Stimulated activated CD8-positive, alpha-beta memory T cell treated with anti-CD3 and anti-CD28 coated beads, Interleukin-4, amount 100 ng/mL, for 4 hours (primary cell): ENCODE measurements around the gene KCNH1.
"Not testable (repeated sequence)": the region's sequence is repeated elsewhere in the genome, so short reads cannot be mapped to it uniquely, and the experiment has no call there.

Experiments used
- DNase-seq, 2 donors: peaks; one replicate each; pipeline ENCODE4 v3.0.0-alpha.2; 2020; ENCODE audit warnings: low read depth in 2 of 2, low spot score in 1 of 2

Gene KCNH1

GRCh38 chr1:211099393-211099792, 34.6 kb downstream of the KCNH1 start:
- no peak for DNase-seq

- no peak for DNase-seq
Measured at GRCh38 chr1:211095381-211095780, 38.6 kb downstream of the KCNH1 start.

GRCh38 chr1:211092955-211093354, 41.0 kb downstream of the KCNH1 start:
- no peak for DNase-seq

DNA sequence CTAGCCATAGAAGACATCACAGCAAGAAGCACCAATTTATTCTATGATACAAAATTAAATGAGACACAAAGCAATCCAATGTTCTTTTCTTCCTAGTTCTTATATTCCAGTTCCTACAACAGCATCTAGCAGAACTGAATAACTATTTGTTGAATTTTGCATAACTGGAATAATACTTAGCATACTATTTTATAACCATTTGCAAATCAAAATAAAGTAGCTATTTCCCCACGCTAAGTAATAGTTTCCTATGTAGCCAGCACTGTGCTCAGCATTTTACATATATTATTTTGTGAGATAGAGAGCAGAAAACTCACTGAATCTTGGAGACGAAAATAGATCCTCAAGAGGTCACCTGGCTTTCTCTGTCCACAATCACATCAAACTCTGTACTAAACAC, 42.1 kb downstream of the KCNH1 start:
- DNase-seq, result no peak

DNA sequence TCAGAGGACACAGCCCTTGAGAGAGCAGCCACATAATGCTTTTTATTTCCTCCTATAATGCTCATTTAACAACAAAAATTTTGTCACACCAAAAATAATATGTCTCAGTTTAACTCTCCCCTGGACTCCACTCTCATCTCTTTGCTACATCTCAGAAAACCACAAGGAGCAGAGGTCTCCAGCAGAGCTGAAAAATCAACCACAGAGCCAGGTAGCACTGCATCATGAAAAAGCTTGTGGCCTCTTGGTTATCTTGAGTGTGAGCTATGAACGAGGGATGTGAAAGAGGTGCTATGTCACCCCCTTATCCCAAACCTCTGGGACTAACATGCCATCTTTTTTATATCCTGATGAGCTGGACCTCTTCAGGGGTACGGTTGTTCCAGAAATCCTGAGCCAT, 44.4 kb downstream of the KCNH1 start:
- DNase-seq, result no peak

GRCh38 chr1:211088156-211088555, 45.8 kb downstream of the KCNH1 start:
- no peak for DNase-seq

DNA sequence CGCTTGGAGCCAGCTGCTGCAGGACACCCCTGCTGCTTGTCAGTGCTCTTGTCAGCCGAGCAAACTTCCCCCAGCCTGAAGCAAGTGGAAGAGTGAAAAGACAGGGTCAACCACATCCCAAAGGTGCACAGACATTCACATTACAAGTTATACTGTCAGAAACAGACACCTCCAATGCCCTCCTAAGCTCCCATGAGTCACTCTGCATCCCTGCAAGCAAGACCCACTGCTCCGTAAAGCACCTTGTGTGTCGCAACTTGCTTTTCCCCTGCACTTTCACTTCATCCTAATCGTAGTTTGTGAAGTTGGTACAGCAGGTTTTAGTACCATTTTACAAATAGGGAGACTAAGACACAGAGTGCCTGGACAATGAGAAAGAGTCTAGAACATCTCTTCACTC, 51.1 kb downstream of the KCNH1 start:
- no peak for DNase-seq

GRCh38 chr1:211081447-211081846, 52.5 kb downstream of the KCNH1 start:
- not testable (repeated sequence) for DNase-seq

DNA sequence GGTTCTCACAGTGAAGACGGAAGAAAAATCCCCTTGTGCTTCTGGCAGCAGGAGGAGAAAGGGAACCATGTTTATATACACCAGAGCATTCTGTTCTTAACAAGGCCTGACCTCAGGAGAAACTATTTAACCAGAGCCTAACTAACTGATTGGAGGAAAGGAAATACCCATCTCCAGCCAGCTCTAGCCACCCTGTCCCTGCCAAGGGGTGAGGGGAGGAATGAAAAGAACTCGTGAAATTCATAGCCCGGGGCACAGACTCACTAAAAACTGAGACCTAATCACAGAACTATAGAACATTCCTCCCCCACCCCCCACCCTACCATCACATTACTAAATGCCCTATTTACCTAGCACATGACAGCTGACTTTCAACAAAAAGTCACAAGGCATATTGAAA, 65.0 kb downstream of the KCNH1 start:
- no peak for DNase-seq

- DNase-seq, result no peak
Measured at GRCh38 chr1:211066781-211067384, 67.1 kb downstream of the KCNH1 start.

DNA sequence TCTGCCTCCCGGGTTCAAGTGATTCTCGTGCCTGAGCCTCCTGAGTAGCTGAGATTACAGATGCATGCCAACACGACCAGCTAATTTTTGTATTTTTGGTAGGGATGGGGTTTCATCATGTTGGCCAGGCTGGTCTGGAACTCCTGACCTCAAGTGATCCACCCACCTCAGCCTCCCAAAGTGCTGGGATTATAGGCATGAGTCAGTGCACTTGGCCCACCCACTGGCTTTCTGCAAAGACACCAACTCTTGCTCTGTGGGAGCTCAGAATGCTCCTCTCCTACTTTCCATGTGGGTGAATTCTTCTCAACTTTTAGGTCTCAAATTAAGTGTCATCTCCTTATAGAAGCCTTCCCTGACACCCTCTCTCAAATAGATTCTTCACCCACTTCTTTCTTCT, 92.1 kb downstream of the KCNH1 start:
- not testable (repeated sequence) for DNase-seq

GRCh38 chr1:211037095-211037494, 96.9 kb downstream of the KCNH1 start:
- no peak for DNase-seq

GRCh38 chr1:211036381-211037060, 97.4 kb downstream of the KCNH1 start:
- no peak for DNase-seq

GRCh38 chr1:211035821-211036380, 98.0 kb downstream of the KCNH1 start:
- DNase-seq, result no peak

- no peak for DNase-seq
Measured at GRCh38 chr1:211033921-211034525, 99.9 kb downstream of the KCNH1 start.

DNA sequence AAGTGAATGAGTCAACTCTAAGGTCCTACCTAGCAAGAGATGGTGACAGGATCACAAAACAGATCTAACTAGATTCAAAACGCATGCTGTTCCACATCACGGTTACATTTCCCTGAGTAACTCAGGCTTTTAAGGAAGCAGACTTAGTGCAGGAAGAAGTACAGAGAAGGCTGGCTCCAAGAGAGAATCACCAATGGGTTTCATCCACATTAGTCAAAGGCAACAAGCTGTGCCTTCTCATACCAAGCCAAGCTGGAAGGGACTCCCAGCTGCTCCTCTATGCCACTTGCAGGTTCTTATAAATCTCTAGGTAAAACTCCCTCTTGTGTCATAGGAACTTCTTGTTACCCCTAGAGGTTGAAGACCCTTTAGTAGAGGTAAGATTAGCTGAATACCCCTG, 109.0 kb downstream of the KCNH1 start:
- no peak for DNase-seq

DNA sequence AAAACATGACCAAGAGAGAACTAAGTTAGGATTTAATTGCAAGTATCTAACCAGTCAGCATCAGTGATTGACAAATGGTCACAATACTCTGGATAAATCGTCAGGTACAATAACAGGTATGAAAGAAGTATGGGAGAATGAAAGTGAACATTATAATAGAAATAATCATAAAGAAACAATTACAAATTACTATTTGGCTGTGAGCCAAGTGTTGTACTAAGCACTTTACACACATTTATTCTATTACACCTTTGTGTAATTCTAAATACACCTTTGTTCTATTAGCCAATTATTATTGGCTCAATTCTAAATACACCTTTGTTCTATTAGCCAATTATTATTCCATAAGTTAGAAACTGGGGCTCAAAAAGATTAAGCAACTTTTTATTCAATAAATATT, 114.7 kb downstream of the KCNH1 start:
- DNase-seq, result no peak

- no peak for DNase-seq
Measured at GRCh38 chr1:211018690-211019089, 115.3 kb downstream of the KCNH1 start.

DNA sequence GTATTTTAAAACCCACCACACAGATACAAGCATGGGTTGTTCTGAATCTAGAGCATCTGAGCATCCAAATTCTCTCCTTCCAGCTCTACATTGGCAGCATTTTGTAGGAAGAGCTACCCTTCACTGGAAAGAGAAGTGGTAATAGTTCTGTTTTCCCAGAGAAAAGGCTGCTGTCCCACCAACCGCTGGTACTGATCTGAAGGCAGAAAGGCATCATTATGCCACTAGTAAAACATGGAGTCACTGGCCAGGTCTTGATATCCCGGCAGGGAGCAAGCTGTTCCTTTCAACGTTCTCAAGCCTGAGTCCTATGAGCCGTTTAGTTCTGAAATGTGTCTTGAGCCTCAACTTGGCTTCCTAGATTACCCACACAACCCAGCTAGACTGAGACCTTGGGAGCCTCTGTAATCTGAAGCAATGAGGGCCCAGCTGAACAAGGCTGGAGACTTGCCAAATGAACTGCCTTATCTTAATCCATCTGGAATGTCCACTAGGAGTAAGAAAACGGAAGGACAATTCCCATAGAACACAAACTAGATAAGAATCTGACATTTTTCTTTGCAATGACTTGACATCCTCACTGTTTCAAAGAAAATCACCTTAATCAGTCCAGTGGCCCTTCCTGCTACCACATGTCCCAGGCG, 116.8 kb downstream of the KCNH1 start:
- no peak for DNase-seq

DNA sequence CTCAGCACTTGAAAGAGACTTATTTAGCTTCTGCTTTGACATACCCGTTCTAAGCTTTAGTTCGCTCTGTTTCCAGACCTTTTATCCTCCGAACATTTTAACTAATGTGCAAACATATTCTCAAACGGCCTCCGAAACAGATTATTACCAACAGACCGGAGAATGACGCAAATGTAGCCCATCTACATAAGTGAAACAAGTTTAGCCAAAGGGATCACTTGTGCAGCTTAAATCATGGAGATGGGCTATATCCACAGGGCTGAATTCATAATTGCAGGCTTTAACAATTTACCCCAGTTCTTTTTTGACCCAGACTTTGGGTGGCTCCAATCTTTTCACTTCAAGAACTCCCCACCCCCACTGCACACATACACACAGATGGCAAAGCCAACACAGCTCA, 119.7 kb downstream of the KCNH1 start:
- DNase-seq, result no peak

DNA sequence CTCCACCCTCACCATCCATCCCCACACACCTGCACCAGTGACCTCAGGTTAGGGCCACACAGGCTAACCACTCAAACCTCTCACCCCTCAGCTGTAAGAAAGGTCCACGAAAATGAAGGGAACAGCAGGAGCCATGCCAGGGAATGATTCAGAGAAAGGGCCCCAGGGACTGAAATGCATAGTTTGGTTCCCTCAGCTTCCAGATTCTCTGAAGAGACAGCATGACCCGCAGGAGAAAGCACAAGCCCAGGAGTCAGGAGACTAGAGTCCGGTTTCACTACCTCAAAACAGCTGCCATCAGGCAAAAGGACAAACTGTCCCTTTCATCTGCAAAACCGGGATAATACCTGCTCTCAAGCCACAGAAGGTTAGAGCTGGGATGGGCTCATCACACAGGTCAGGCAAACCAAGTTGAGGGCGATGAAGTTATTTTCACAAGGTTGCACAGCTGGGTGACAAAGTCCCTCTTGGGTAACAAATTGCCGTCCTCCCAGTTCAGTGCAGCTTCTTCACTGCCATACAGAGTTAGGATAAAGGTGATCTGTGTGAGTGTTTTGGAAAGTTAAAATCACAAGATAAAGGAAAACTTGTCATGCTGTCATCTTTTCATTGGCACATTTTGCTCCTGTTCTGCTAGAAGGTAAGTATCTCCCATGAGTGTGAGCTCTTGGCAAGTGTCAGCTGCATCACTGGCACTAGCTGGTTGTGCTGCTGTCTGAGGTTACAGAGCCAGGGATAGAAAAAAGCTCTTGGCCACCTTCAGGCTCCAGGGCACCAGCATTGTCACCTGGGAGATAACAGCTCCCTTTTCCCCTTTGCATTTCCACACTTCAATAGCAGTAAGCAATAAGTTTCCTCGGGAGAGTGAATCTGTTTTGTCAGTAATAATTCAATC, 120.4 kb downstream of the KCNH1 start:
- DNase-seq, result no peak
